Measurements from ENCODE around the gene SPATA45.

GRCh38 chr1:212856755-212857154, 9.3 kb upstream of the SPATA45 start:
- no peak for TF ChIP-seq CTCF (IDR thresholded peaks at IDR 0.05 in 4 of 5, conservative IDR thresholded peaks at IDR 0.05 in 1 of 5)
- no peak for TF ChIP-seq POLR2A (IDR thresholded peaks at IDR 0.05)
